Measurements from ENCODE around the gene XIRP1.
"Not testable (repeated sequence)": the region's sequence is repeated elsewhere in the genome, so short reads cannot be mapped to it uniquely, and the experiment has no call there.

Gene XIRP1

GRCh38 chr3:39185326-39185958 is 7.0 kb downstream of the XIRP1 start:
- no peak for DNase-seq (ENCODE audit: low read depth)

GRCh38 chr3:39184968-39185285 is 7.5 kb downstream of the XIRP1 start:
- DNase-seq (ENCODE audit: low read depth) = no peak

GRCh38 chr3:39184081-39184967 is 8.1 kb downstream of the XIRP1 start:
- DNase-seq (ENCODE audit: low read depth) = no peak

DNA sequence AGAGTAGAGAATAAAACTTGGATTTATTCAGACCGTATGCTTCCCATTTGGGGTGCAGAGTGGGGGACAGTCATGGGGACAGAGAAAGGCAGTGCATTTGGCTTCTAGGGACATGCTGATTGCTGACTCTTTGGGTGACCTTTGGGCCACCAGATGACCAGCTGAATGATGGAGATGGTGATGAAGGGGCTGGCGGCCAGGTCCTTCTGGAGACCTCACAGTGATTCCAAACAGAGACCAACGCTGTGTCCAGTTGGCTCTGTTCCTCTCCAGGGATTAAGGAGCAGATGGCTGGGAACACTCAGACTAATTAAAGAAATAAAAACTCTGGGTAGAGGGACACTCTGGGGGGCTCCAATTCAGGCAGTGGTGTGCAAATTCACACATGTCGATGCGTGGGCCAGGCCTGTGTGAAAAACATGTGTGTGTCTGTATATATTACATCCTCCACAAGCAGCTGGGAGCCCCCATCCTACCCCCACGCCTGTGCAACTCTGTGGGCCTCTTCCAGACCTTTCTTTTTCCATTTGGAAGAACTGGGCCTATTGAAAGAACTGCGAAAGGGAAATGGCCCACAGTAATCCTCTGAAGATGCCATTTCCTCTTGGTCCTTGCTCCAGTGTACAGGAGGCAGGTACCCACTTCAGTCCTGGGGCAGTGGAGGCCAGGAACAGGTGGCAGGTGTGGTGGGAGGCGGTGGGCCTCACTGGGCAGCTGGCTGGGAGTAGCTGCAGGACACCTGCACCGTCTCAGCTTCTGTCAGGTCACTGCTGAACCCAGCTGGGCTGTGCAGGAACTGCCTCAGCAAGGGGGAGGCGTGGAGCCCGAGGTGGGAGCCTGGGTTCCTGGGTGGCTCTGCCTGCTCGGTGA is 8.9 kb downstream of the XIRP1 start:
- no peak for DNase-seq (ENCODE audit: low read depth)

DNA sequence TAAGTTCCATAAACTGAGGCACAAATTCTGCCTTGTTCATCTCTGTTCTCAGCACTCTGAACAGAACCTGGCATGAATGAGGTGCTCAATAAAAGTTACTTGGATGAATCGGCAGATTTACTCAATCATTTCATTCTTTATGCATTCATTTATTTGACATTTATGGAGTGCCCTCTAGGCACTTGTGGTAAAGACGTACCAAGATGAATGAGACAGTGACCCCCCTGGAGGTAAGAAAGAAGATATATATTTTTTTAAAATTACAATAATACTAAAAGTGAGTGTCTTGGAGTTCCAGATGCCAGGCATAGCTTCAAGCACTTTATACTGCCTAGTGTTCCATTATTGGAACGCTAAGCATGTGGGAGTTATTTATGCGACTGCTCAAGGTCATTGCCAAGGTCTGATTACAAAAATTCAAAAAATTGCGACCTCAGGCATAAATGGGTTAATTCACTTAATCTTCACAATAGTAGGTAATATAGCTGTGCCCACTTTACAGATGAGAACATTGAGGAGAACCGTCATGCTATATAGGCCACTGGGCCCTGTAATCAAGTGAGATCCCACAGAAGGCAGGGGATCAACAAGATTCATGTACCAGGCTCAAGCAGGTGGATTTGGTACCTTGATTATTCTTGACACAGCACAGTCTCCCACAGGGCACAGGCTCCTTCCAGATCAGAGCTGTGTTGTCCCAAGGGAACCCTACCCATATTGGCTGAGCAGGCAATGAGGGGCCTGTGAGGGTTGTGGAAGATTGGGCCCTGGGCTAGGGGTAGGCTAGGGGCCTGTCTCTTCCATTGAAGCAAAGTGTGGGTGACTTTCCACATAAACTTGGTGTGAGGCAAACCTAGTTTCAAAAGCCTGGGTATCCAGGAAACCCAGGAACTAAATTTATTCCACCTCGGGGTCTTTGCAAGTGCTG is 10.7 kb downstream of the XIRP1 start:
- DNase-seq (ENCODE audit: low read depth) = no peak

DNA sequence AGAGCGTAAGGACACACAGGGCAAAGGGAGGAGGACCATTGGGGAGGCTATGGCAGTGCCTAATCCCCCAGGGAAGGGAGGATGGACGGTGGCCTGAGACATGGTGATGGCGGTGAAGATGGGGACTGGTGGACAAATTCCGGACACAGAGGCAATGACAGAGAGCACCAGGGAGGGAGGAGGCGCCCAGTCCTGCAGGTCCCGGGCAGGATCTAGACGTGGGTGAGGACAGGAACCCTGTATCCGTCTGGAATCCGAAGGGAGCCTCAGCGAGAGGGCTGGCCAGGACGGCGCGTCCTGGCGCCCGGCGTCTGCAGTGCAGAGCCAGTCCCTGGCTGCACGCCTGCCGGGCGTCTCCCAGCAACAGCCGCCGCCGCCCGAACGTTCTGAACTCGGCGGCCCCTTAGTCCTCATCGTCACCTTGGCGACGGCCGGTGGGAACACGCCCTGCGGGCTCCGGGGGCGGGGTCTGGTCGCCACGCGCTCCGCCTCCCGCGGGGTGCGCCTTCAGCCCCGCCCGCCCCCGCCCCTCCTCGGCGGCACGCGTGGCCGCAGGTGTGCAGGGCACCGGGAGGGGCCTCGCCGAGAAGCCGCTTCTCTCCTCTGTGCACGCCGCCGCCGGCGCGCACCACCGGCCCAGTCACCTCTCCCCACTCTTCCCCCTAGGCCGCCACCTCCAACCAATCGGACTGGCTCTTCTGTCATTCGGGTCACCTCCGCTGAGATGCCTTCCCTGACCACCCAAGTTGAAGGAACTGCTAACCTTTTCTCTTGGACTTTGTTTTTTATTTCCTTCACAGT is 11.6 kb downstream of the XIRP1 start:
- DNase-seq (ENCODE audit: low read depth) = peak; percentile 64

DNA sequence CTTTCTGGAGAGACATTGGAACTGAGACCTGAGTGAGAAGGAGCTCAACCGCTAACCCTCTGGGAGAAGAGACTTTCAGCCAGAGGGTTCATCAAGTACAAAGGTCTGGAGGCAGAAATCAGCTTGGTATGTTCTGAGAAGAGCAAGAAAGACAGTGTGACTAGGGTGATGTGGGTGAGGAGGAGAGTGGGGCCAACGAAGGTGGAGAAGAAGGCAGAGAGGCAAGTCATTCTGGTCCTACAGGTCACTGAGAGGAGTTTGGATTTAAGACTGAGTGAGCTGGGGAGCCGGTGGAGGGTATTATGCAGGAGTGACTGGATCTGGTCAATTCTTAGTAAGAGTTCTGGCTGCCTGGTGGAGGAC is 12.2 kb downstream of the XIRP1 start:
- DNase-seq (ENCODE audit: low read depth) = no peak

DNA sequence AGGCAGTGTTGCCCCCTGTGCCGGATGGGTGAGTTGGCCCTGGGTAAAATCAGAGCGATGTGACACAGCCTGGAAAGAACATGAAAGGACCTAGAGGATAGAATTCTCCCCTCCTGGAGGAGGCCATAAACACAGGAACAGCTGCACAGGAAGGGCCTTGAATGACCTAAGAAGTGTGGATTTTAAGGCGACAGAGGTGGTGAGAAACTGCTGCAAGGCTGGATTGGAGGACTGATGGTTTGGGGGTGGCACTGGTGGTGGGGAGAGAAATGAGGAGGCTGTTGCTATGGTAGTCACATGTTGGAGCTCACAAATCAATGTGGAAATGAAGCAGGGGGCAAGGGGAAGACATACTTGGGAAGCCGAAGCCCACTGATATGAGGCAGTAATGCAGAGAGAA is 13.8 kb downstream of the XIRP1 start:
- DNase-seq (ENCODE audit: low read depth) = no peak

DNA sequence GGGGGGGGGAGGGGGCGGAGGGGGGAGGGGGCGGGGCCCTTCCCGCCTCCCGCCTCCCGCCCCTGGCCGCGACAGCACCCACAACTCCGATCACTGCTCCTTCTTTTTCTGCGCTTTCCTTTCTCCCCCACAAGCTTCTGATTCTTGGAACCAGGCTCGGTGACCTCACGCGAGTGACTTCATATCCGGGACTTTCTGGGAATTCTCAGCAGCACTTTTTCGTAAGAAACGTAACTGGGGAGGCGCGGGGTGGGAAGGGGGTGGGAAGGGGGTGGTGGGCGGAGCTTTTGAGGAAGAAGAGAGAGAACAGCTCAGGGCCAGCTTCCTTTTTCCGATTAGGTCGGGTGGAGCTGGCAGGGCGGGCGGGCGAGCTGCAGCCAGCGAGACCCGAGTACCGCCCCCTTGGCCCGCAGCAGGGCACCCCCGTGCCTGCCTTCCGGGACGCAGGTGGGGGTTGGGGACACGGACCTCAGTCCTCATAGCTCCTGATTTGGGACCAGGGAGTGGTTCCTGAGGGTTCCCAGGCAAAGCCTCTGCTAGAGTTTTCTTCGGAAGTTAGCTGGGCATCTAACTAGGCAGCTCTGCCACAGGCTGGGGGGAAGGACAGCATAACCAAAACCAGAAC is 14.6 kb downstream of the XIRP1 start:
- peak; percentile 33 for DNase-seq (ENCODE audit: low read depth)

GRCh38 chr3:39176025-39176714 is 16.2 kb downstream of the XIRP1 start:
- DNase-seq (ENCODE audit: low read depth) = no peak

DNA sequence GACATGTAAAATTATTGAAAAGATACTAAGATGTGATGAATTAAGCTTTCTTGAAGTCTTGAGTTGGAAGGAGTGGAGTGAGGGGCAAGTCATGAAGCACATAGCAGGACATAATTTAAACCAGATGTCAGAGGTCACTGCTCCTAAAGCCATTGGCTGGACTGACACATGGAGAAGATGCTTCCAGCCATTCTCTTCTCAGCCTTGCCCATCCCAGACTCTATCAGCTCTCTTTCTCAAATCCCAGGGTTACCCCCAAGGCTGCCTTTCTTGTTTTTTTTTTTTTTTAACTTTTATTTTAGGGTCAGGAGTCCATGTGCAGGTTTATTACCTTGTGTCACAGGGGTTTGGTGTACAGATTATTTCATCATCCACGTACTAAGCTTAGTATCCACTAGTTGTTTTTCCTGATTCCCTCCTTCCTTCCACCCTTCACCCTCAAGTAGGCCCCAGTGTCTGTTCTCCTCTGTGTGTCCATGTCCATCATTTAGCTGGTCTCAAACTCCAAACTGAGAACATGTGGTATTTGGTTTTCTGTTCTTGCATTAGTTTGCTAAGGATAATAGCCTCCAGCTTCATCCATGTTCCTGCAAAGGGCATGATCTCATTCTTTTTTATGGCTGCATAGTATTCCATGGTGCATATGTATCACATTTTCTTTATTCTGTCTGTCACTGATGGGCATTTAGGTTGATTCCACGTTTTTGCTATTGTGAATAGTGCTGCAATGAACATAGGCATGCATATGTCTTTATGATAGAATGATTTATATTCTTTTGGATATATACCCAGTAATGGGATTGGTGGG is 18.9 kb downstream of the XIRP1 start:
- DNase-seq (ENCODE audit: low read depth) = no peak

DNA sequence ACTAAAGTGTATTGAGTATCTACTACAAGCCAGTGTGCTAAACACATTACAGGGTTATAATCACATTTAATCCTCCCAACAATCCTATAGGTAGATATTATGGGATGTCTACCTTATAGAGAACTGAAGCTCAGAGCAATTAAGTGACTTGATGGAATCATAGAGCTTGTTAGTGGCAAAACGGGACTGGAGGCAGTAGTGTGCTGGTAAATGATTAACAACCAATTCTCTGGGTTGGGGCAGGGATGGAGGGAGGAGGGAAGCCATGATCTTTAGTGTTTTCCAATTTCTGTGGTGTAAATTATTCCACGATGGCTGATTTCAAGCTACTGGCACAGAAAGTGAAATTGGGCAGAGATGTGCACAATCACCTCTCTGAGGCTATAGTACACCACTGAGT is 20.5 kb downstream of the XIRP1 start:
- DNase-seq (ENCODE audit: low read depth) = no peak

- DNase-seq (ENCODE audit: low read depth) = not testable (repeated sequence)
These were observed 21.5 kb downstream of the XIRP1 start for GRCh38 chr3:39170877-39171276.

- DNase-seq (ENCODE audit: low read depth) = no peak
These were observed 21.9 kb downstream of the XIRP1 start for GRCh38 chr3:39170461-39170860.

DNA sequence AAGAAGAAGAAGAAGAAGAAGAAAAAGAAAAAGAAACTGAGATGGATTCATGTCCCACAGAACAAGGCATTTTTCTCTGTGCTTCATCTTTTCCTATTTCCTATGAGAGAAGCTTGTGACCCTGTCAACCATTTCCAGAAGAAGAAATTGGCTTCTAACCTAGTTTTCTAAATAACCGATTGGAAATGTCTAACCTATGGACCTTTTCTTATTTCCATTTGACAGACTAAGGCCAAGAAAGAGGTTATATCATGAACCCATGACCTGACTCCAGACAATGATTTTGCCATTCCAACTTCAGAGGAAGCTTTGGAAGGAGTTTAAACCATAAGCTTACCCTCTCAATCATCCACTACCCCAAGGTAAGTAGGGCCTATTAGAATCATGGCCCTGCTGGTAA is 22.7 kb downstream of the XIRP1 start:
- DNase-seq (ENCODE audit: low read depth) = no peak

GRCh38 chr3:39168156-39168780 is 24.1 kb downstream of the XIRP1 start:
- no peak for DNase-seq (ENCODE audit: low read depth)

DNA sequence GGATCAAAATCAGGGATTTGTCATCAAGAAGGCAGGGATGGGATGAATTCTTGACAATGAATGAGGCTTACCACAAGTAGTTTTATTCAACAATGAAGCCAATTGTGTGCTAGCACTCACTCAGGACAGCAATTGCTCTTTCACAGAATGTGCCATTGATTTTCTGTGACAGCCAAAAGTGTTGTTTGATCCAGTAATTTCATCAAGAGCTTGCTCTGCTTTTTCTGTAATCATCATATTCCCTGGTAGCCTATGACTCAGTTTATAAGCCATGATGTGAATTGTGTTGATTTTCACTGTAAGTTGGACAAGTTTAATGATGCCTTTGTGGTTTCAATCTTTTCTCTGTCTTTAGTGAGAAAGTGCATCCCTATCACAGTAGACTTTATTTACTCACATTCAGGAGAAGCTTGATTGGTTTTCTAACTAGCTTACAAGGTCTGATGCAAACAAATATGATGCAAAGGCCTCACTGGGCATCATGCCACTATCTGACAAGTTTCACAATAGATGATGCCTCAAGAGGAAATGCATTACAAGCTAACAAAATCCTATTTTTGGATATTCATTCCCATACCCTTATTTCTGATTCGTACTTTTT is 25.4 kb downstream of the XIRP1 start:
- no peak for DNase-seq (ENCODE audit: low read depth)

DNA sequence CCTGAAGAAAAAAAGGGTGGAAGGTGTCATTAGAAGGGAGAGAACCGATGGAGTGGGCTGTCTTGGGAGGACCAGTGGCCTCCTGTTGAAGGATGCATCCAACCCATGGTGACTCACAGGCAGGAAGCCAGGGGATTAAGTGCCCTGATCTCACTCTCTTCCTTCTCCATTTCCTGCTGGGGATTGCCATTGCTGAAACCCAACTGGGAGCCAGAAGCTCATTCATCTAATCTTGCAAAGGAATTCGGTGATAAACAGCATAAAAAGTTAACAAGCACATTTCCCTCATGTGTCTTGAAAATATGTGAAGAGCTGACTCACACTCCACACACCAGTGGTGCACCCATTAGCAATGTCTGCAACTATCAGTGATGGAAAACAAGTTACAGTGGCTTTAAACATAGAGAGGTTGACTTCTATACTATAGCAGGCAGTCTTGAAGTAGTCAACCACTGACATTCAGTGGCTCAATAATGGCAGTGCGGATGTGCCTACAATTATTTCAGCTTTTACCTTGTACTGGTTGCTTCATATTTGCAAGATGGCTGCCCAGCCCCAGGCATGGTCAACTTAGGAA is 26.2 kb downstream of the XIRP1 start:
- DNase-seq (ENCODE audit: low read depth) = no peak

Measured in stimulated activated CD8-positive, alpha-beta memory T cell treated with anti-CD3 and anti-CD28 coated beads, Interleukin-15, amount 100 ng/mL, for 24 hours (primary cell).